Coronary artery (tissue), 2 donors: Measurements from ENCODE around the gene MTHFD2.

ENCODE experiments used
- DNase-seq: peaks from one replicate; pipeline ENCODE4 v3.0.0-alpha.2; 2017; ENCODE audit warnings: low spot score
- H3K27ac ChIP-seq, 2 donors: fragments of 200-600 bp; sonication (generic); one replicate each; pipeline ENCODE4 v1.5.1; 2016 to 2019
- H3K4me3 ChIP-seq: fragments of 200-600 bp; sonication (generic); 2 replicates; pipeline ENCODE4 v1.5.1; 2016; ENCODE audit warnings: mild to moderate bottlenecking, moderate library complexity
- CTCF ChIP-seq: fragments of 200-600 bp; sonication (generic); IDR thresholded peaks from one replicate; pipeline ENCODE4 v1.5.1; 2019; ENCODE audit warnings: antibody characterized with exemption

Gene MTHFD2

GRCh38 chr2:74242354-74243071 is 44.1 kb downstream of the MTHFD2 start:
- TF ChIP-seq CTCF, result no peak
- H3K27ac ChIP-seq, result peak overlapping the region in 1 of 2 donors; percentile 8

GRCh38 chr2:74244286-74244685 is 45.9 kb downstream of the MTHFD2 start:
- no peak for TF ChIP-seq CTCF
- DNase-seq, result no peak
- Histone ChIP-seq H3K27ac (no peak overlapping the region), H3K4me3 (no peak overlapping the region)

More at GRCh38 chr2:74242354-74243071, 44.1 kb downstream of the MTHFD2 start:
- no peak for DNase-seq
- H3K4me3 ChIP-seq, result no peak overlapping the region

GRCh38 chr2:74246496-74247195 is 48.2 kb downstream of the MTHFD2 start:
- DNase-seq, result no peak
- no peak for TF ChIP-seq CTCF
- no peak overlapping the region for H3K4me3 ChIP-seq
- no peak overlapping the region for H3K27ac ChIP-seq

- Histone ChIP-seq H3K27ac (no peak overlapping the region), H3K4me3 (no peak overlapping the region)
- TF ChIP-seq CTCF, result no peak
- DNase-seq, result no peak
Measured at GRCh38 chr2:74249406-74250122, 51.1 kb downstream of the MTHFD2 start.

GRCh38 chr2:74250189-74250631 is 51.8 kb downstream of the MTHFD2 start:
- H3K4me3 ChIP-seq, result no peak overlapping the region
- H3K27ac ChIP-seq, result no peak overlapping the region
- peak; percentile 70 for TF ChIP-seq CTCF
- no peak for DNase-seq

GRCh38 chr2:74252036-74252435 is 53.6 kb downstream of the MTHFD2 start:
- no peak overlapping the region for H3K27ac ChIP-seq
- no peak overlapping the region for H3K4me3 ChIP-seq
- no peak for DNase-seq
- no peak for TF ChIP-seq CTCF
